Hepatocyte (in vitro differentiated cells): ENCODE data around the gene NEK9. TPM values are rescaled to one million over a fixed set of nuclear protein-coding genes. Genes with fewer than 3 reads are reported as not detected.

Source experiments
- DNase-seq: peaks from one replicate; pipeline ENCODE4 v3.0.0-alpha.2; 2016; ENCODE audit warnings: low spot score
- H2AFZ ChIP-seq: fragments of 200-600 bp; sonication (generic); 2 replicates; pipeline ENCODE4 v1.6.0; 2016; ENCODE audit warnings: antibody characterized with exemption, mild to moderate bottlenecking
- H3K27ac ChIP-seq: fragments of 200-600 bp; sonication (generic); 2 replicates; pipeline ENCODE4 v1.5.1; 2016; ENCODE audit warnings: mild to moderate bottlenecking
- H3K27me3 ChIP-seq: fragments of 200-600 bp; sonication (generic); 2 replicates; pipeline ENCODE4 v1.6.1; 2016
- H3K36me3 ChIP-seq: fragments of 200-600 bp; sonication (generic); replicated peaks from 2 replicates; pipeline ENCODE4 v1.5.1; 2016; ENCODE audit warnings: low read depth; ENCODE audit not compliant: insufficient read depth
- H3K4me1 ChIP-seq: fragments of 200-600 bp; sonication (generic); 2 replicates; pipeline ENCODE4 v1.5.1; 2016; ENCODE audit warnings: mild to moderate bottlenecking, moderate library complexity; ENCODE audit not compliant: insufficient read depth
- H3K4me2 ChIP-seq: fragments of 200-600 bp; sonication (generic); 2 replicates; pipeline ENCODE4 v1.6.0; 2016
- H3K4me3 ChIP-seq: fragments of 200-600 bp; sonication (generic); 2 replicates; pipeline ENCODE4 v1.5.1; 2016; ENCODE audit warnings: mild to moderate bottlenecking
- H3K79me2 ChIP-seq: fragments of 200-600 bp; sonication (generic); 2 replicates; pipeline ENCODE4 v1.6.0; 2017; ENCODE audit warnings: mild to moderate bottlenecking
- H3K9me2 ChIP-seq: fragments of 200-600 bp; sonication (generic); replicated peaks from 2 replicates; pipeline ENCODE4 v1.6.0; 2017; ENCODE audit warnings: mild to moderate bottlenecking; ENCODE audit not compliant: insufficient read depth
- H3K9me3 ChIP-seq: fragments of 200-600 bp; sonication (generic); 2 replicates; pipeline ENCODE4 v1.5.1; 2016; ENCODE audit warnings: low read depth, mild to moderate bottlenecking
- H4K20me1 ChIP-seq: fragments of 200-600 bp; sonication (generic); 2 replicates; pipeline ENCODE4 v1.6.0; 2016; ENCODE audit warnings: mild to moderate bottlenecking; ENCODE audit not compliant: insufficient read depth, poor library complexity, severe bottlenecking
- EZH2 ChIP-seq: fragments of 200-600 bp; sonication (generic); IDR thresholded peaks from 2 replicates; pipeline ENCODE4 v1.6.1; 2016; ENCODE audit warnings: antibody characterized with exemption, mild to moderate bottlenecking, borderline replicate concordance
- EZH2phosphoT487 ChIP-seq: fragments of 200-600 bp; sonication (generic); IDR thresholded peaks from one replicate; pipeline ENCODE4 v1.6.1; 2018; ENCODE audit warnings: antibody characterized with exemption, mild to moderate bottlenecking, low read depth, moderate library complexity; ENCODE audit not compliant: unreplicated experiment, severe bottlenecking
- WGBS: methylation state at CpG from one replicate; pipeline ENCODE4 v1.1.6; 2016; ENCODE audit warnings: low lambda C conversion rate; ENCODE audit errors: missing lambda C conversion rate; 5-methylcytosine and 5-hydroxymethylcytosine counted together
- polyA plus RNA-seq: library from polyadenylated mRNA; unstranded; fragments of >200 nt; fragmentation: Nextera tagmentation; extraction: Ambion mirVana; gene quantifications from 2 replicates; pipeline ENCODE4 v1.2.1, GENCODE V29; 2016
- total RNA-seq: library from RNA; depleted of rRNA; stranded (reverse); fragments of >200 nt; gene quantifications from 2 replicates; pipeline ENCODE4 v1.2.3, GENCODE V29; 2014
- TF ChIP-seq, protein P1 (sequence below): fragments of 200-600 bp; sonication (generic); IDR thresholded peaks from 2 replicates; pipeline ENCODE4 v1.5.1; 2016; ENCODE audit warnings: antibody characterized with exemption, mild to moderate bottlenecking; ENCODE audit not compliant: poor library complexity

The NEK9 gene
- total and polyA plus RNA-seq, 2 experiments from 2014 or later, result 8.8 to 21.1 TPM

DNA sequence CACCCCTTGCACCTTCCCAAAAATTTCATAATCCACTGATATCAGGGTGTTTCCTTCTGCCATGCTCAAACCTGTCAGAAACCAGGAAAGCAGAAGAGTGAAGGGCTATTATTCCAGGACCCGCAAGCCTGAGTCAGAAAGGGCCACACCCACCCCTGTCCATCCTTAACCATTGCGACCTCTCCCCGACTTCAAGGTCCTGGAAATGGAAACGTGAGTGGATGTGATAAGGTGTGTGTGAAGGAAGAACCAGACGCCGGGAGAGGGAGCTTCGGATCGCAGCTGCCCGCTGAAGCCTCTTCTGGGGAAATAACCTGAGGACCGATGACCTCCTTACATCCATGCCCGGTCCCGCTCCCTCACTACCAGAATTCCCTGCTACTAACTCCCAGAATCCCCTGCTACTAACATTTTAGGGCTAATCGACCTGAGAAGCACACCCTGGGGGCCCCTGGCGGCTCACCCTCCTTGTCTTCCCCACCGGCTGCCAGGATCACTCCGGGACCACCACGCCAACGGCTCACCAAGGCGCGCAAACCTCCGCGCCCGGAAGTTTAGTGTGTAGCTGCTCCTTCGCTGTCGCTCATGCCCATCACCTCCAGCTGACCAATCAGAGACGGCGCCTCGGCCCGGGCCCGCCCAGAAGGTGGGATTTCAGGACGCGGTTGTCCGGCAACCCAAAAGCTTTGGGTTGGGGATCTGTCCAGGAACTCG is 63.2 kb downstream of the NEK9 start, which contains the start of gene ACYP1:
Gene ACYP1 (minus strand): TSS at position 534 of the 714 bp plus-strand sequence. CDS start 471 bp downstream, at position 63.
- no peaks in the 10 kb centered on the region for H3K9me2 ChIP-seq
- H2AFZ ChIP-seq, result peak within 1 kb of the TSS; percentile 73
- under 1% methylated on average over 34 of the region's 34 CpGs for WGBS
- H3K27ac ChIP-seq, result peak within 1 kb of the TSS; percentile 28
- peaks cover 16% of the 10 kb centered on the region for H3K4me1 ChIP-seq
- peak; percentile 91 for DNase-seq
- H3K27me3 ChIP-seq, result no peaks in the 10 kb centered on the region
- peaks cover 24% of the 10 kb centered on the region for H3K79me2 ChIP-seq
- peak within 1 kb of the TSS; percentile 65 for H3K4me3 ChIP-seq
- H3K36me3 ChIP-seq, result no peaks in the 10 kb centered on the region
- H3K9me3 ChIP-seq, result no peaks in the 10 kb centered on the region
- TF ChIP-seq, protein P1, sequence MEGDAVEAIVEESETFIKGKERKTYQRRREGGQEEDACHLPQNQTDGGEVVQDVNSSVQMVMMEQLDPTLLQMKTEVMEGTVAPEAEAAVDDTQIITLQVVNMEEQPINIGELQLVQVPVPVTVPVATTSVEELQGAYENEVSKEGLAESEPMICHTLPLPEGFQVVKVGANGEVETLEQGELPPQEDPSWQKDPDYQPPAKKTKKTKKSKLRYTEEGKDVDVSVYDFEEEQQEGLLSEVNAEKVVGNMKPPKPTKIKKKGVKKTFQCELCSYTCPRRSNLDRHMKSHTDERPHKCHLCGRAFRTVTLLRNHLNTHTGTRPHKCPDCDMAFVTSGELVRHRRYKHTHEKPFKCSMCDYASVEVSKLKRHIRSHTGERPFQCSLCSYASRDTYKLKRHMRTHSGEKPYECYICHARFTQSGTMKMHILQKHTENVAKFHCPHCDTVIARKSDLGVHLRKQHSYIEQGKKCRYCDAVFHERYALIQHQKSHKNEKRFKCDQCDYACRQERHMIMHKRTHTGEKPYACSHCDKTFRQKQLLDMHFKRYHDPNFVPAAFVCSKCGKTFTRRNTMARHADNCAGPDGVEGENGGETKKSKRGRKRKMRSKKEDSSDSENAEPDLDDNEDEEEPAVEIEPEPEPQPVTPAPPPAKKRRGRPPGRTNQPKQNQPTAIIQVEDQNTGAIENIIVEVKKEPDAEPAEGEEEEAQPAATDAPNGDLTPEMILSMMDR, result no peak
- no peak for TF ChIP-seq EZH2phosphoT487
- TF ChIP-seq EZH2, result no peak
- H3K4me2 ChIP-seq, result peak within 1 kb of the TSS; percentile 83
- H4K20me1 ChIP-seq, result no peaks in the 10 kb centered on the region

- no peaks in the 10 kb centered on the region for H3K9me2 ChIP-seq
- peak overlapping the region; percentile 73 for H2AFZ ChIP-seq
- no peaks in the 10 kb centered on the region for H3K36me3 ChIP-seq
- peak overlapping the region; percentile 65 for H3K4me3 ChIP-seq
- peaks cover 20% of the 10 kb centered on the region for H3K79me2 ChIP-seq
- H3K9me3 ChIP-seq, result no peaks in the 10 kb centered on the region
- DNase-seq, result no peak
- TF ChIP-seq EZH2, result no peak
- no peak for TF ChIP-seq EZH2phosphoT487
- TF ChIP-seq, protein P1, result no peak
- 50% methylated on average over 5 of the region's 5 CpGs for WGBS
- peak overlapping the region; percentile 28 for H3K27ac ChIP-seq
- no peaks in the 10 kb centered on the region for H4K20me1 ChIP-seq
- H3K4me1 ChIP-seq, result peaks cover 9% of the 10 kb centered on the region
- peak overlapping the region; percentile 83 for H3K4me2 ChIP-seq
- no peaks in the 10 kb centered on the region for H3K27me3 ChIP-seq
Measured at GRCh38 chr14:75063013-75063412, 63.8 kb downstream of the NEK9 start.

- Histone ChIP-seq H3K4me1 (peaks cover 6% of the 10 kb centered on the region), H4K20me1 (no peaks in the 10 kb centered on the region), H3K36me3 (no peaks in the 10 kb centered on the region), H2AFZ (no peak overlapping the region), H3K9me2 (no peaks in the 10 kb centered on the region), H3K27me3 (no peaks in the 10 kb centered on the region), H3K4me3 (no peak overlapping the region), H3K27ac (no peak overlapping the region), H3K9me3 (no peaks in the 10 kb centered on the region), H3K4me2 (no peak overlapping the region), H3K79me2 (peaks cover 13% of the 10 kb centered on the region)
- TF ChIP-seq EZH2phosphoT487 (no peak), EZH2 (no peak)
- TF ChIP-seq, protein P1, result no peak
- WGBS, result 76% methylated on average over 2 of the region's 2 CpGs
- no peak for DNase-seq
Measured at GRCh38 chr14:75060420-75060819, 66.4 kb downstream of the NEK9 start.
